Natural killer cell (primary cell): ENCODE measurements around the gene IPO5. TPM values are rescaled to one million over a fixed set of nuclear protein-coding genes. Genes with fewer than 3 reads are reported as not detected.
"Not testable (repeated sequence)": the region's sequence is repeated elsewhere in the genome, so short reads cannot be mapped to it uniquely, and the experiment has no call there.

Experiments used
- ATAC-seq, 3 donors: fragments of 150-1000 bp in 2 of 3; fragments of 200-7000 bp in 1 of 3; cut with Tn5 transposase; 1 replicate in 1 of 3; 2 replicates in 2 of 3; pipeline ENCODE4 v1.10.0; 2021; ENCODE audit warnings: mild to moderate bottlenecking in 2 of 3, moderate library complexity in 2 of 3
- DNase-seq, 2 donors: peaks; one replicate each; pipeline versions ENCODE4 v3.0.0 to v3.0.0-alpha.2; 2013 to 2021; ENCODE audit warnings: mixed read lengths in 1 of 2
- H3K27ac ChIP-seq: one replicate; pipeline ENCODE4 v1.5.1; 2013; ENCODE audit warnings: mild to moderate bottlenecking, low read length
- H3K27me3 ChIP-seq: one replicate; pipeline ENCODE4 v1.6.1; 2013; ENCODE audit warnings: low read length; ENCODE audit not compliant: control insufficient read depth, insufficient read depth
- H3K36me3 ChIP-seq: one replicate; pipeline ENCODE4 v1.6.1; 2013; ENCODE audit warnings: low read length; ENCODE audit not compliant: control insufficient read depth, insufficient read depth
- H3K4me1 ChIP-seq: one replicate; pipeline ENCODE4 v1.6.1; 2013; ENCODE audit warnings: low read length; ENCODE audit not compliant: control insufficient read depth, insufficient read depth
- H3K4me3 ChIP-seq: one replicate; pipeline ENCODE4 v1.5.1; 2013; ENCODE audit warnings: low read length
- H3K9me3 ChIP-seq: one replicate; pipeline ENCODE4 v1.6.1; 2013; ENCODE audit warnings: low read length; ENCODE audit not compliant: control insufficient read depth, insufficient read depth
- H3K27ac Mint-ChIP-seq, 2 donors: one replicate each; pipeline ENCODE4 v1.8.0; 2022; ENCODE audit warnings: mild to moderate bottlenecking in 2 of 2, mixed read lengths in 2 of 2, moderate library complexity in 1 of 2
- H3K27me3 Mint-ChIP-seq, 2 donors: one replicate each; pipeline ENCODE4 v1.8.0; 2022; ENCODE audit warnings: low read depth in 2 of 2, mixed read lengths in 2 of 2
- H3K36me3 Mint-ChIP-seq: one replicate; pipeline ENCODE4 v1.8.0; 2022; ENCODE audit warnings: mixed read lengths
- H3K4me1 Mint-ChIP-seq, 2 donors: one replicate each; pipeline ENCODE4 v1.8.0; 2022; ENCODE audit warnings: mixed read lengths in 2 of 2
- H3K4me3 Mint-ChIP-seq: one replicate; pipeline ENCODE4 v1.8.0; 2022; ENCODE audit warnings: mild to moderate bottlenecking, moderate library complexity, mixed read lengths
- H3K9me3 Mint-ChIP-seq, 2 donors: one replicate each; pipeline ENCODE4 v1.8.0; 2022; ENCODE audit warnings: mixed read lengths in 2 of 2
- WGBS: methylation state at CpG from one replicate; pipeline ENCODE4 v1.1.7; 2013; ENCODE audit warnings: missing lambda C conversion rate; ENCODE audit not compliant: insufficient coverage; 5-methylcytosine and 5-hydroxymethylcytosine counted together
- intact Hi-C: fragments of 100-400 bp; cut with micrococcal nuclease; formaldehyde crosslinking; loops from one replicate; pipeline ENCODE4 v1.14.2; 2022
- total RNA-seq, 4 donors: library from RNA; stranded (reverse); fragments of 120-200 nt in 1 of 4; gene quantifications; one replicate each; pipeline versions ENCODE4 v1.2.3 to v1.2.4, GENCODE V29; 2013 to 2022
- TF ChIP-seq, protein P1 (sequence below): fragments of 200-600 bp; IDR thresholded peaks from one replicate; pipeline ENCODE4 v1.8.0; 2022; ENCODE audit warnings: antibody characterized with exemption

IPO5 gene
- total RNA-seq, 3 donors from 2014 or later (not counting 1 experiment from before 2014, with no cell fraction given), result 59.9 to 83.9 (median 71.2) TPM

DNA sequence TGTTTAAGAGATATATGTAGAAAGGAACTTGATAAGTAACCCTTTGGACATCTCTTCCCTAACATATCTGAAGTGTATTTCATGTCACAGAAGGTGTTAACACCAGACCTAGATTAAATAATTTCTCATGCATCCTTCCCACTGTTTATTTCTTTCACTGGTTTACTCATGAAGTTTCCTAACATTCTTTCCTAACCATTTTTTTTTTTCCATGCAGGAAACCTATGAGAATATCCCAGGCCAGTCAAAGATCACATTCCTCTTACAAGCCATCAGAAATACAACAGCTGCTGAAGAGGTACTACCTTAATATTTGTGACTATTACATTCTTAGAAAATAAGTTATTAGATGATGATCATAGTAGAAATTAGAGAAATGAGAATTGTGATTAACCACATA, 28.8 kb downstream of the IPO5 start:
- peak overlapping the region in 1 of 2 donors; percentile 34 for H3K27ac Mint-ChIP-seq
- TF ChIP-seq, protein P1, sequence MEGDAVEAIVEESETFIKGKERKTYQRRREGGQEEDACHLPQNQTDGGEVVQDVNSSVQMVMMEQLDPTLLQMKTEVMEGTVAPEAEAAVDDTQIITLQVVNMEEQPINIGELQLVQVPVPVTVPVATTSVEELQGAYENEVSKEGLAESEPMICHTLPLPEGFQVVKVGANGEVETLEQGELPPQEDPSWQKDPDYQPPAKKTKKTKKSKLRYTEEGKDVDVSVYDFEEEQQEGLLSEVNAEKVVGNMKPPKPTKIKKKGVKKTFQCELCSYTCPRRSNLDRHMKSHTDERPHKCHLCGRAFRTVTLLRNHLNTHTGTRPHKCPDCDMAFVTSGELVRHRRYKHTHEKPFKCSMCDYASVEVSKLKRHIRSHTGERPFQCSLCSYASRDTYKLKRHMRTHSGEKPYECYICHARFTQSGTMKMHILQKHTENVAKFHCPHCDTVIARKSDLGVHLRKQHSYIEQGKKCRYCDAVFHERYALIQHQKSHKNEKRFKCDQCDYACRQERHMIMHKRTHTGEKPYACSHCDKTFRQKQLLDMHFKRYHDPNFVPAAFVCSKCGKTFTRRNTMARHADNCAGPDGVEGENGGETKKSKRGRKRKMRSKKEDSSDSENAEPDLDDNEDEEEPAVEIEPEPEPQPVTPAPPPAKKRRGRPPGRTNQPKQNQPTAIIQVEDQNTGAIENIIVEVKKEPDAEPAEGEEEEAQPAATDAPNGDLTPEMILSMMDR, result no peak
- H3K9me3 Mint-ChIP-seq, result no peaks in the 10 kb centered on the region
- intact Hi-C loops, result no loop called here
- no peaks in the 10 kb centered on the region for H3K9me3 ChIP-seq
- H3K4me1 ChIP-seq, result no peaks in the 10 kb centered on the region
- peaks cover 11 to 20% of the 10 kb centered on the region in 2 donors for H3K4me1 Mint-ChIP-seq
- H3K36me3 ChIP-seq, result peaks cover 23% of the 10 kb centered on the region
- peaks cover 14% of the 10 kb centered on the region for H3K36me3 Mint-ChIP-seq
- ATAC-seq (no peak), DNase-seq (no peak)
- H3K27me3 Mint-ChIP-seq, result no peaks in the 10 kb centered on the region
- H3K4me3 ChIP-seq, result no peak overlapping the region
- H3K27me3 ChIP-seq, result no peaks in the 10 kb centered on the region
- no peak overlapping the region for H3K27ac ChIP-seq
- no peak overlapping the region for H3K4me3 Mint-ChIP-seq

DNA sequence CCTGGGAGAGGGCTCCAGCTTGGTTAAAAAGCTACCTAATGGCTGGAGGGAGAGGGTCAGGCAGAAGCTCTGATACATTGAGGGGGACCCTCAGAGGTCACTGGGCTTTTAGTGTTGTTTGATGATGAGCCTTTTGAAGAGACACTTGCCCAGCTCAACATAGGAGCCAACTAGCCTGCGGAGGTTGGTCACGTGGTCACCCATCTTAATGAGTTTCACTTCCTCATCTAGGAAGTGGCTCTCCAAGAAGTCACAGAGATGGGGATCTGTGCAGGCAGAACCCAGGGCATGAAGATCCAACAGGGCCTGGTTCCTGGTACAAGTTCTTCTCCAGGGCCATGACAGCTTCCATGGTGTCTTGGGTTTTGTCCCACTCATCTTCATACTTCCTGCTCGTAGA, 33.4 kb downstream of the IPO5 start:
- H3K4me1 ChIP-seq, result no peaks in the 10 kb centered on the region
- Mint-ChIP-seq H3K27ac (no peak overlapping the region), H3K9me3 (no peaks in the 10 kb centered on the region), H3K4me1 (peaks cover 0 to 5% of the 10 kb centered on the region in 2 donors), H3K36me3 (peaks cover 28% of the 10 kb centered on the region), H3K4me3 (no peak overlapping the region), H3K27me3 (no peaks in the 10 kb centered on the region)
- H3K27ac ChIP-seq, result no peak overlapping the region
- H3K36me3 ChIP-seq, result peaks cover 65% of the 10 kb centered on the region
- TF ChIP-seq, protein P1, result no peak
- 69% methylated on average over 2 of the region's 3 CpGs for WGBS
- DNase-seq, result no peak
- no peak overlapping the region for H3K4me3 ChIP-seq
- ATAC-seq, result no peak
- H3K9me3 ChIP-seq, result no peaks in the 10 kb centered on the region
- H3K27me3 ChIP-seq, result no peaks in the 10 kb centered on the region
- intact Hi-C loops, result no loop called here

DNA sequence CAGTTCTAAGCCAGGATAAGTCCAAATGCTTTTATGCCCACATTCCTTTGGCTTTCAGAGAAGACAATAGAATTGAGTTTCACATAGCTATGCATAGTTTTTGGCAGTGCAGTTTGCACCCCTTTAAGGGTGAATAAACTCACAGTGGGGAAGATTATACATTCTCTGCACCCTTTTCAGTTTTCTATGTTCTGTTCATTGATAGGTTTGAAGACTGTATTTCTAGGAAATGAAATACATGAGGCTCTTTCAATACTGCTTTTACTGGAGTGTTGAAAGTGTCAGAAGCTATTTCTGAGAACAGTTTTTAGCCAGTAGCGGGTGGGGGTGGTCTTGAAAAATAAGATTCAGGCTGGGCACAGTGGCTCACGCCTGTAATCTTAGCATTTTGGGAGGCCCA, 46.2 kb downstream of the IPO5 start:
- peaks cover 56% of the 10 kb centered on the region for H3K36me3 ChIP-seq
- Mint-ChIP-seq H3K27ac (no peak overlapping the region), H3K36me3 (peaks cover 33% of the 10 kb centered on the region), H3K4me3 (no peak overlapping the region), H3K27me3 (no peaks in the 10 kb centered on the region), H3K4me1 (no peaks in the 10 kb centered on the region), H3K9me3 (no peaks in the 10 kb centered on the region)
- TF ChIP-seq, protein P1, result no peak
- no peak for DNase-seq
- intact Hi-C loops, result no loop called here
- H3K27me3 ChIP-seq, result no peaks in the 10 kb centered on the region
- H3K9me3 ChIP-seq, result no peaks in the 10 kb centered on the region
- ATAC-seq, result no peak
- H3K4me3 ChIP-seq, result no peak overlapping the region
- WGBS, result 98% methylated on average over 2 of the region's 2 CpGs
- H3K4me1 ChIP-seq, result no peaks in the 10 kb centered on the region
- no peak overlapping the region for H3K27ac ChIP-seq

- Mint-ChIP-seq H3K4me1 (no peaks in the 10 kb centered on the region), H3K4me3 (no peak overlapping the region), H3K36me3 (peaks cover 45% of the 10 kb centered on the region), H3K27ac (no peak overlapping the region), H3K27me3 (no peaks in the 10 kb centered on the region), H3K9me3 (no peaks in the 10 kb centered on the region)
- Histone ChIP-seq H3K4me3 (no peak overlapping the region), H3K9me3 (no peaks in the 10 kb centered on the region), H3K36me3 (peaks cover 68% of the 10 kb centered on the region), H3K4me1 (no peaks in the 10 kb centered on the region), H3K27me3 (no peaks in the 10 kb centered on the region), H3K27ac (no peak overlapping the region)
- intact Hi-C loops, result no loop called here
- 98% methylated on average over 3 of the region's 3 CpGs for WGBS
- TF ChIP-seq, protein P1, result no peak
- DNase-seq (no peak), ATAC-seq (no peak)
These were observed 50.6 kb downstream of the IPO5 start for GRCh38 chr13:98004107-98004506.

DNA sequence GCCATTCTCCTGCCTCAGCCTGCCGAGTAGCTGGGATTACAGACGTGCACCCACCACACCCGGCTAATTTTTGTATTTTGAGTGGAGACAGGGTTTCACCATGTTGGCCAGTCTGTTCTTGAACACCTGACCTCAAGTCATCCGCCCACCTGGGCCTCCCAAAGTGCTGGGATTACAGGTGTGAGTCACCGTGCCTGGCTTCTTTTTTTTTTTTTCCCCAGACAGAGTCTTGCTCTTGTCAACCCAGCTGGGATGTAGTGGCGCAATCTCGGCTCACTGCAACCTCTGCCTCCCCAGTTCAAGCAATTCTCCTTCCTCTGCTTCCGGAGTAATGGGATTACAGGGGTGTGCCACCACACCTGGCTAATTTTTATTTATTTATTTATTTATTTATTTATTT, 51.5 kb downstream of the IPO5 start:
- H3K27ac Mint-ChIP-seq, H3K9me3 Mint-ChIP-seq, H3K9me3 ChIP-seq, intact Hi-C loops, H3K4me1 ChIP-seq, DNase-seq, H3K27ac ChIP-seq, H3K27me3 Mint-ChIP-seq, H3K4me1 Mint-ChIP-seq, H3K4me3 Mint-ChIP-seq, ATAC-seq, H3K27me3 ChIP-seq, H3K4me3 ChIP-seq: not testable (repeated sequence)
- peaks cover 53% of the 10 kb centered on the region for H3K36me3 Mint-ChIP-seq
- WGBS, result 94% methylated on average over 6 of the region's 8 CpGs
- peaks cover 67% of the 10 kb centered on the region for H3K36me3 ChIP-seq
